GM18526 (cell line): ENCODE data around the gene PRUNE2.

Source experiments
- POLR2A ChIP-seq: IDR thresholded peaks from 3 replicates; pipeline ENCODE4 v1.6.1; 2011; ENCODE audit not compliant: insufficient read length; ENCODE audit errors: extremely low read depth

Gene PRUNE2

DNA sequence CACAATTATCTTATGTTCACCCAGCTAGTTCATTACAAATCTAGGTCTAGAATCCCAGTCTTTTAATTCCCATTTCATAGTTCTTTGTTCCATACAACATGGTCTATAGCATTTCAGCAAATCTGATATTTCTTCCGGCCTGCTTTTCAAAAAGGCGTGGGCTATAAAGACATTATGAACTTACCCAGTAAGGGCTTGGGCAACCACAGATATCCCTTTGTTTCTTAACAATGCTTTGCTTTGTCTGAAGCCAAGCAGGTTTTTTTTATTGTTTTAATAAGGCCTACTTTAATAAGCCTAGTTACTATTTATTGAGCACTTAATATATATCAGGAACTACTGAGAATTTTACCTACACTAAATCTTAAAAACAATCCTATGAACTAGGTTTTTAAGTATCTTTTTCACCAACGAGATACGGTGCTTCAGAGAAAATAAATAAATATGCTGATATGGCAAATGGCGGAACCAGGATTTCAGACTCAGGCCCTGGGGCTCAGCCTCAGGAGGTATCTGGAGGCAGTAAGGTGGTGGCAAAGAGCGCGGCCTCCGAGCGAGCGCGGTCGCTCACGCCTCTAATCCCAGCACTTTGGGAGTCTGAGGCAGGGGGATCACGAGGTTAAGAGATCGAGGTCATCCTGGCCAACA, 112.0 kb downstream of the PRUNE2 start:
- TF ChIP-seq POLR2A: no peak

DNA sequence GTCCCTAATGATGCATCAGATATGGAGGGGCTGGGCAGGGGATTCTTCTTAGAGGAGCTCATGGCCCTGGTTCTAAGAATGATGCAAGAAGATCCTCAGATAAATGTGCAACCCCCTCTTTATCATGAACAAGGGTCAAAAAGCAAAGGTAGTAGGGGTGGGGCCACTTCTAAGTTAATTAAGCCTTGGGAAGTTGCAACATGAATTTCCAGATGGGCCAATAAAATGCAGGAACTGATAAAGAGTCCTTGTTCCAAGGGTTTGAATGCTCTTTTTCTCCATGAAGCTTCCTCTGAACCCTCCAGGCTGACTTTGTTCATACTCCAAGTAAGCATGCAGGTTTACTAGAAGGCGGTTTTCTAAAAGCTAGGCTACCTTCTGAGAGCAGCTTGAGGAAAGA, 116.1 kb downstream of the PRUNE2 start:
- TF ChIP-seq POLR2A: no peak

DNA sequence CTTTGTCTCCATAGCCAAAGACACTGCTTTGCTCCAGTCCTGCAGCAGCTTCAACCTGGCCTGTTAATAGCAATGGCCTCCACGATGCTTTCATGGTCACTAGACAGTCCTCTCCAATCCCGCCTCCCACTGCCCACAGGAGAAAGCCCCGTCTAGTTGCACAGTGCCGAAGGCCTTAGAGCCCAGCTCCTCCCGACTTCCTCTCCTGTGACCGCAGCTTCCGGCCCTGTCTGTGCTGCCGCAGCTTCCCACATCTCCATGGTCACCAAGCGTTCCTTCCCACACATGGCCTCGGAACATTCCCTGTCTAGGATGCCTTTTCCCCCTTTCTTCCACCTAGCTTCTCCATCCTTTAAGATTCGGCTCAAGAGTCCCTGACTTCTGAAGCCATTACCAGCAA, 118.2 kb downstream of the PRUNE2 start:
- TF ChIP-seq POLR2A: no peak

DNA sequence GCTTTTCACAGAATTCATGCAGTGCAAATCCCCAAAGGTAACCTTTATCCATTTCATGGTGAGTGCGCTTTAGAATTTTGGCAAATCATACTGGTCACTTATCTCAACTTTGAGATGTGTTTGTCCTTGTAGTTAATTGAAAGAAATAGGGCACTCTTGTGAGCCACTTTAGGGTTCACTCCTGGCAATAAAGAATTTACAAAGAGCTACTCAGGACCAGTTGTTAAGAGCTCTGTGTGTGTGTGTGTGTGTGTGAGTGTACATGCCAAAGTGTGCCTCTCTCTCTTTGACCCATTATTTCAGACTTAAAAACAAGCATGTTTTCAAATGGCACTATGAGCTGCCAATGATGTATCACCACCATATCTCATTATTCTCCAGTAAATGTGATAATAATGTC, 120.4 kb downstream of the PRUNE2 start:
- no peak for TF ChIP-seq POLR2A

DNA sequence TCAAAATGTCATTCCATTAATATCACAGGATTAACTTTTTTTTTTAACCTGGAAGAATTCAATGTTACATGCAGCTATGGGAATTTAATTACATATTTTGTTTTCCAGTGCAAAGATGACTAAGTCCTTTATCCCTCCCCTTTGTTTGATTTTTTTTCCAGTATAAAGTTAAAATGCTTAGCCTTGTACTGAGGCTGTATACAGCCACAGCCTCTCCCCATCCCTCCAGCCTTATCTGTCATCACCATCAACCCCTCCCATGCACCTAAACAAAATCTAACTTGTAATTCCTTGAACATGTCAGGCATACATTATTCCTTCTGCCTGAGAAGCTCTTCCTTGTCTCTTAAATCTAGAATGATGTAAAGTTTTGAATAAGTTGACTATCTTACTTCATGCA, 121.0 kb downstream of the PRUNE2 start:
- TF ChIP-seq POLR2A: no peak

DNA sequence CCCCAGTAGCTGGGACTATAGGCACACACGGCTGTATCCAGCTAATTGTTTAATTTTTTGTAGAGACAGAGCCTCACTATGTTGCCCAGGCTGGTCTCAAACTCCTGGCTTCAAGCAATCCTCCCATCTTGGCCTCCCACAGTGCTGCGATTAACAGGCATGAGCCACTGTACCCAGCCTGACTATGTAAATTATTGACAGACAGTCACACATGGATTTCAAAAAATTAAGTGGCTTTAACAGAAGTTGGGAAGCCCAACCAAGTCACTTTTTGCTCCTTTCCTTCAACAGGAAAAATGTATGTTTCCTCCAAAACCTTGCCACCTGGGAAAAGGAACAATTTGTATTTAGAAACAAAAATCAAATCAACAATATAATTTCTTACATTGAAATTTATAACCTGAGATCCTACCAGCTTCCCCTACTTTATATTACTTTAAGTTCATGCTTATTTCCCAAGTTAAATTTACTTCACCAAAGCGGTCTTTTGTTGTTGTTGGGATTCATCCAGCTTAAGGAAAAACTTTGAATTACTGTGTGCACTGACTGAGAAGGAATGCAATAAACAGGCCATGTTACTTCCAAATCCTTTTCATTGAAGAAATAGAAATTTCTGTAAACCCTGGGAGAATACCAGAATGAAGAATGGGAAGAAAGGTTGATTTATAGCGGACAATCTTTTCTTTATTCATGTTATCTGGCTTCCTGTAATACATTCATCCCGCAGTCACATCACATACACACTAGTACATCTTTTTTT, 133.0 kb downstream of the PRUNE2 start:
- TF ChIP-seq POLR2A: no peak

DNA sequence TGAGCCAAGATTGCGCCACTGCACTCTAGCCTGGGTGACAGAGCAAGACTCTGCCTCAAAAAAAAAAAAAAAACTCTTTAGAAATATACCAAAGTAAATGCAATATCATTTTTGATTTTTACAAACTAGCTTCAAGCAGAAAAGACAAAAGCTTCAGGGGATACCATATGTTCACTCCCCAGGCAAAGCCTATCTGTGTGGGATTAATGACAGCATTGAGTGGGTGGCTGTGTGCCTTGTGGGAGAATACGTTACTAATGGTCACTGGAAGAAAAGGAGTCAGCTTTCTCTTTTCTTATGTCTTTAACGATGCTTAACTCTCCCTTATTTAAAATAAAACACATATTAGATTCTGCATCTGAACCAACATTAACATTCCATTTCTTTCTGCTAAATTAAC, 139.8 kb downstream of the PRUNE2 start:
- TF ChIP-seq POLR2A: no peak

DNA sequence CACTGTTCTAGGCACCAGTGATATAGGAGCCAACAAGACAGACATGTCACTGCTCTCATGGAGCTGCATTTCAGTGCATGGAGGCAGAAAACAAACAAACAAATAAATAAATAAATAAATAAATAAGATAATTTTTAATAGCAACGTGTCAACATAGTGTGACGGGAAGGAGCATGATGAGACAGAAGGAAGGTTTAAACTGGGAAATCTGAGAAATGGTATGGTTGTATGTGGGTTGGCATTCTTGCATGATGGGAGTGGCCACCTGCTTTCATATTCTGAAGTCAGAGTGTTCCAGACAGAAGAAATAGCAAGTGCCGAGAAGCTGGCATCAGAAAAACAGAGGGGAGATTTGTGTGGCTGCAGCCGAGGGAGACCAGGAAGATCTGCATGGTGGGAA, 141.8 kb downstream of the PRUNE2 start, which contains the start of gene PCA3:
TSS of gene PCA3 (plus strand) at position 301 of the 400 bp plus-strand sequence.
- TF ChIP-seq POLR2A: no peak

DNA sequence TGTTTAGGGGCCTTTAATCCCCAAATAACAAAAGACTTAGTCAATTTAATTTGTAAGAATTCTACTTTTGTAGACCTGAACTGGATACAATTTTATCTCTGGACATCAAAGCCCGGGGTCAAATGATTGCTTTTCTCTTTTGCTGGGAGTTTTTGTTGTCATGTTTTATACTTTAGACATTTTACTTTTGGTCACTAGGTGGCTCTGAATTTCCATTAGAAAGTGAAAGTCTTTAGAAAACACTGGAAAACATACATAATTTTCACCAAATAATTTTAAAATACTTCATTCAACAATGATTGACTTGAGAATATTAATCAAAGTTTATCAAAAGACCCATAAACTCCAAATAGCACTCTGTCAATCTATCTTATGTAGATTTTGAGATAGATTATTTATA, 144.5 kb downstream of the PRUNE2 start:
- TF ChIP-seq POLR2A: no peak

DNA sequence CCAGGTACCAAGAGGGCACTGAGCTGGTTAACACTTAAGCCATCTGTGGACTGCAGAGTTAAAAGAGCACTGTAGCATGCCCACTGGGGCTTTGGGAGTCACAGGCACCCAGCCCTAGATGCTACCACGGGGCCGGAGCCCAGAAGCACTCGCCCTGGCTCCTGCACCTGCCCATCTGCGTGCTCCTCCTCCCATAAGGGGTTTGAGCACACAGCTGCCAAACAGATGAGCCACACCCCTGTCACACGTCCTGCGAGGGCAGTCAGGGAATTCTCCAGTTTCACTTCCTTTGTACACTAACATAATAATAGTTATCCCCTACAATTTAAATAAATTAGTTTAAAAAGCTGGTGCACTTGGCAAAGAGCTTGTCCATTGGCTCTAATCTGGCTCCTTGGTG, 146.2 kb downstream of the PRUNE2 start:
- TF ChIP-seq POLR2A: no peak

DNA sequence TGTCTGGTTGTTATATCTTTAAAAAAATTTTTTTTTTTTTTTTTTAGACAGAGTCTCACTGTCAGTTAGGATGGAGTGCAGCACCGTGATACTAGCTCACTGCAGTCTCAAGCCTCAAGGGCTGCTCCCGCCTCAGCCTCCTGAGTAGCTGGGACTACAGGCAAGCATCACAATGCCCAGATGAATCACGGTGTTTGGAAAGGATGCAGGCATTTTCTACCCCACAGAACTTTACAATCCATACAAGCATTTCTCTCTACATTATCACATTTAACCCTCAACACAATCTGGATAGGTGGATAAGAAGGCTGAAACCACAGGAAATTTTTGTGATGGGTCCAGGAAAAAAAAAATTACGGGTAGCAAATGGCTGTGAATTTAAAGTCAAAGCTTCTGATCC, 147.4 kb downstream of the PRUNE2 start:
- TF ChIP-seq POLR2A: no peak

DNA sequence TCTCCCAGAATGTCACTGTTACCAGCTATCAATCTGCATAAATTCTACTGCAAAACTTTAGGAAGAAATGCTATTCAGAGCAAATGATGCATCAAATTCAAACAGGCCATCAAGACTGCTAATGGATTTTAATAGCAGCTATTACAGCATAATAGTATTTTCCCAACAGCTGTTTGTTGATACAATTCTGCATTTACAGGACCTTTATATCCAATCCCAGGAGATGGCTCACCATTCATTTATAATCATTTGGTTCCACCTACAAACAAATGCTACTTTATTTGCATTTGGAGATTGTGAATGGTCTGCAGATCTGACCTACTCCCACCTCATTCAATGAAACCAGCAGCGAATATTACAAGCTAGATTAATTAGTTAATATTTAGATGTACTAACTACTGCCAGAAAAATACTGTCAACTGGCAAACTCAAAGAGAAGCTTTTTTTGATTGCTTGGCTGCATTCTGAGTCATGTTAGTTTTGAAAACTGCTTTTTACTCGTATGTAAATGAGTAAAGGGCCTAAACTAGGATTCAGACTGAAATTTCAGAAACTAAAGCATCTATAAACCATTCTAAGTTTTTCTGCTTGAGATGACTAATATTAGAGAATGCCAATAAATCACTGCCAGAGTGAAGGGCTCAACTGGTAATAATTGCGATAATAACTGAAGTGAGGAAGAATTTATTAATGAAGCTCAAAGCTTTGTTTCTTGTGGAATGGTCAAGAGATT, 148.8 kb downstream of the PRUNE2 start:
- TF ChIP-seq POLR2A: no peak

DNA sequence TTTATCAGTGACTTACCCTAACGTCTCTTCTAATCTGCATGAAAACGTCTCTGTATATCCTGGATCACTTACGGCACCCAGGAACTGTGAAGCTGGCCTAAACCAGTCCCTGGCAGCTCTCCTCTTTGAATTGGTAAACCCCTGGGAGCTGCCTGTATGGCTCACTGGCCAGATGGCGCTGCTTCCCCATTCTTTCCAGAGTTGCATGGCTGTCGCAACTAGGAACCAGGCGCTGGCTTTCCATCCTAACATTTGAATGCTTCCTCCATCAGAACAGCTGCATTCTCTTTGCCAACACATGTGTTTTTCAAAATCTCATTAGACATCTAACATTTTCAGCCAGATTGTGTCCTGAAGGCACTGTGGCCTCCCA, 149.7 kb downstream of the PRUNE2 start:
- TF ChIP-seq POLR2A: no peak

DNA sequence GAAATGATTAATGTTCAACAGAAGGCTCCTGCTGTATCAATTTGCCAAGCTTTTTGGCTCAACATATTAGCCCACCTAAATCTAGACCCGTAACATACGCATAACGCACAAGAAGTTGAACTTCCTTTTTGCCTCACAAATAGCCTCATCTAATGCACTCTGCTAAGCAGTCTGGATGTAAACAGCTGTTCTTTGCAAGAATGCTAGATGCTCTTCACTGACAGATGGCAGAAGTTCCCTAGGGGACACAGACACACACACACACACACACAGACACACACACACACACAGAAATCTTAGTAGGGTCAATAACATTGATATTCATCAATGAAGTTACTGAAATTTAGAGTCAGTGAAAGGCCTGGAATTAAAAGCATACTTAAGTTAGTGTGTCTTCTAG, 154.9 kb downstream of the PRUNE2 start:
- TF ChIP-seq POLR2A: no peak

DNA sequence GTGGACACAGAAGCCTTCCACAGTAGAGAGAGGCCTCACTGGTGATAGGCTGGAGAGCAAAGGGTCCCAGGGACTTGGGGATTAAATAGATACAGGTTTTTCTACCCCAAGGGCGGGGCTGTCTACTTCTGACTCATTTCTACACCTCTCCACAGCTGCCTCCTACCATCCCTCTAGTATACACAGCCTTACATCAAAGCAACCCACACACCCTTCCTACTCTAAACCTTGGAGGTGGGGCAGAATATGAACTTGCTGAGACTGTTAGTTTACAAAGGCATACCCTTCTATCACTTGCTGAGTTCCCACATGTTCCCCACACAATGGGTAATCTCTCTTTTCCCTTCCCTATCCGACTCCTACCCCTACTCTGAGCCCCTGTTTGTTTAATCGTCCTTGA, 161.6 kb downstream of the PRUNE2 start:
- TF ChIP-seq POLR2A: no peak

DNA sequence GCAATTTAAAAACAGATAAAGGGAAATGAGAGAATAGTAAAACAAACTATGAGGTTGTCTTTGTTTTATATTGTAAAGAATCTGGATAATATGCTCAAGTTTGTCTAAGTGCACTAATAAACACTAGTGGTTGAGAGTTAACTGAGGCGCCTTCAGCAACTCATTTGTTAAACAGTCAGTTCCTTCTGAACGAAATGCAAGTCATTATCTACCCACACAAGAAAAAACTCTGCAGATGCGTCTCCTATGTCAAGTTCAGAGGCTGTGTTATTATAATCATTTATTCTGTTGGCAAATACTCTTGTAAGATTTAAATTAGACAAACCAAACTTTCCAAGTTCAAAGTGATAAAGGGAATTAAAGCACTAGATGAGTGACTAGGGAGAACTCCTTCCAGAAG, 162.0 kb downstream of the PRUNE2 start:
- no peak for TF ChIP-seq POLR2A
